IPS-20b (cell line): ENCODE results near the gene IRF9.

Source experiments
- H3K27ac ChIP-seq: one replicate; pipeline ENCODE4 v1.5.1; 2013; ENCODE audit warnings: low read length
- H3K27me3 ChIP-seq: 2 replicates; pipeline ENCODE4 v1.6.1; 2013; ENCODE audit warnings: mild to moderate bottlenecking, low read length, inconsistent platforms; ENCODE audit not compliant: insufficient read depth
- H3K36me3 ChIP-seq: 2 replicates; pipeline ENCODE4 v1.6.1; 2013; ENCODE audit warnings: low read depth, mild to moderate bottlenecking, inconsistent platforms, low read length, moderate library complexity; ENCODE audit not compliant: insufficient read depth
- H3K4me1 ChIP-seq: 2 replicates; pipeline ENCODE4 v1.6.1; 2013; ENCODE audit warnings: mild to moderate bottlenecking, control low read depth, inconsistent platforms, low read length, moderate library complexity; ENCODE audit not compliant: insufficient read depth
- H3K4me3 ChIP-seq: 2 replicates; pipeline ENCODE4 v1.5.1; 2013; ENCODE audit warnings: mild to moderate bottlenecking, low read length, inconsistent platforms
- H3K9ac ChIP-seq: 2 replicates; pipeline ENCODE4 v1.6.1; 2013; ENCODE audit warnings: low read depth, mild to moderate bottlenecking, inconsistent platforms, low read length, moderate library complexity
- H3K9me3 ChIP-seq: 2 replicates; pipeline ENCODE4 v1.6.1; 2013; ENCODE audit warnings: mild to moderate bottlenecking, low read depth, low read length, inconsistent platforms; ENCODE audit not compliant: insufficient read depth

IRF9 gene

DNA sequence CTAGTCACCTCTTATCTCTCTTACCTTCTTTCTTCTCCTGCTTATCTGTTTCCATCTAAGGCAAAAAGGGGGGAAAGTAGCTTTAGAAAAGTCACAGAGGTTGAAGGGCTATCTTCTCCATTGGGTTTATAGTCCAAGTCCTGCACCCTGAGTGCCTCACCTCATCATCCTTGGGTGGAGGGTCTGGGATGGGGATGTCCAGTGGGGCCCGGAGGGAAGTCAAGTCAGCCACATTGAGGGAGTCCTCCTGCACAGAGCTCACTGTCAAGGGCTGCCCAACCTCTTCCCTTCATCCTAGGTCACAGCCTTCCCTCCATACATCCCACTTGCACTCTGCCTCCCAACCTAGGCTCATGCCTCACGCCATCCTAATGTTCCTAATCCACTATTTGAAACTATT, 15.8 kb upstream of the IRF9 start:
- Histone ChIP-seq H3K27me3 (no peaks in the 10 kb centered on the region), H3K4me3 (peak overlapping the region; percentile 97; the same call in 1 of the 2 replicates), H3K9ac (peak overlapping the region; percentile 94; the same call in 1 of the 2 replicates), H3K36me3 (peaks cover 36% of the 10 kb centered on the region), H3K9me3 (no peaks in the 10 kb centered on the region), H3K4me1 (peaks cover 16% of the 10 kb centered on the region), H3K27ac (no peak overlapping the region)

DNA sequence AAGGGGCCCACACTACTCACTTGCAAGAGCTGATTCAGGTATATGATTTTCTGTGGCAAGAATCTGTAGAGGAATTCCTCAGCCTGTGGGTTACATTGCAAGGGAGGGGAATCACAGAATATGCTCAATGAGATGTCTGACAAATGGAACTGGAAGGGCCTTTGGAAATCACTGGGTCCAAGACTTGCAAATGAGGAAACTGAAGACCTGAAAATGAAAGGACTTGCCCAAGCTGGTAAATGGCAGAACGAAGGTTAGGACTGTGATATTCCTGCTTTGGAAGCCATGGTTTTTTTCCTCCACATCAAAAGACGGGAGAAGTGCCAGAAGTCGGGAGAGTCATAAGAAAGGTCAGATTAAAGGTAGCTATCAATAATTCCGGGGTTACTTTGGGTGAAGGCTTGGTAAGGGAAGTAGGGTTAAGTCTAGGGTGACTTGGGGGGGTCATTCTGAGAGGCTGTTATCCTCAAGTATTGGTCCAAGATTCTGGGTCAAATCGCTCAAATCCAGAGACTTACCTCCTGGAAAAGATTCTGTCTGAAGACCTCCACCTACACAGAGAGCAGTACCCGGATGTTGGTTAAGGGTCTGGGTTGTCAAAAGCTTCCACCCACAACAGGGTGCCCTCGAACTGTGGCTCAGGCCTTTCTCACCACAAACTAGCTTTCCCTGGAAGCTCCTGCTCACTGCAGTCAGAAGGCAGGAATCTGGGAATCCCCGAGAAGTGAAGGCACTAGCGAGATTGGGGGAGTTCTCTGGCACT, 15.2 kb upstream of the IRF9 start:
- H3K36me3 ChIP-seq = peaks cover 43% of the 10 kb centered on the region
- no peaks in the 10 kb centered on the region for H3K27me3 ChIP-seq
- peak overlapping the region; percentile 97 for H3K4me3 ChIP-seq
- H3K4me1 ChIP-seq = peaks cover 16% of the 10 kb centered on the region
- H3K27ac ChIP-seq = peak overlapping the region; percentile 53
- H3K9me3 ChIP-seq = no peaks in the 10 kb centered on the region
- H3K9ac ChIP-seq = peak overlapping the region; percentile 94; the same call in 1 of the 2 replicates

GRCh38 chr14:24146453-24146977, 14.6 kb upstream of the IRF9 start, which contains the start of gene PSME2:
TSS of gene PSME2 (minus strand) at chr14:24146610. CDS start at chr14:24146581, 29 bp downstream.
- no peaks in the 10 kb centered on the region for H3K9me3 ChIP-seq
- H3K4me3 ChIP-seq = peak within 1 kb of the TSS; percentile 97
- no peaks in the 10 kb centered on the region for H3K27me3 ChIP-seq
- H3K27ac ChIP-seq = peak within 1 kb of the TSS; percentile 53
- H3K36me3 ChIP-seq = peaks cover 49% of the 10 kb centered on the region
- peak within 1 kb of the TSS; percentile 94; the same call in 1 of the 2 replicates for H3K9ac ChIP-seq
- H3K4me1 ChIP-seq = peaks cover 16% of the 10 kb centered on the region

DNA sequence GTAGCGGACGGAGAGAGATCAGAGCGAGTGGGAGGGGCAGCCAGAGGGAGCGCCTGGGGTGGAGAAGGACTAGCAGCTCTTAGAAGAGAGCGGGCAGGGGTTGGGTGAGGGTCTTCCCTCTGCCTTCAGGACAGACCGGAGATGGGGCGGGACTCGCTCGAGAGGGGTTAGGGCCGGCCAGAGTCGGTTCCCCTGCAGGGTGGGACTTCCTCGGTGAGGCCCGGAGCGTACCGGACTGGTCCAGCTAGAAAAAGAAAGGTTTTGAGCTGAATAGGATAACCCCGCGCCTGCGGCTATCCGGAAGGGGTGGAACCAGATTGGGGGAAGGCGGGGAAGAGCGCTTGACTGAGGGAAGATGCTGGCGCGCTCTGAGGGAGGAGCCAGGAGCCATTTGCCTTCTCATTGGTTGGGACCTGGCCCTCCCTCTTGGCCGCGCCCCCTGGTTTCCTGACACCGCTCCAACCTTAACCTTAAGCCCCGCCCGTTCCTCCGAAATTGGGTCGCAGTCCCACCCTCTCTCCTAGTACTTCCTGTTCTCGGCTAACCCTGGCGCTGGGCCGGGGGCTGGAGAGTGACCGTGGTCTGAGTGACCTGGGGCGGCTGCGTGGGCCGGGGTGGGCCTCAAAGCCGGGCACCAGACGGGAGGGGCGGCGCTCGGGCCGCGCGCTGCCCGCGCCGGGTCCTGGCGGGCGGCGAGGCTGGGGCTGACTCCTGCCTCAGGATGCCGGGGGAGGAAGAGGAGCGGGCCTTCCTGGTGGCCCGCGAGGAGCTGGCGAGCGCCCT, 13.9 kb upstream of the IRF9 start, which contains the start of gene RNF31:
TSS of gene RNF31 (plus strand) at position 521 of the 783 bp plus-strand sequence. CDS start at position 722, 201 bp downstream.
- H3K9me3 ChIP-seq = no peaks in the 10 kb centered on the region
- no peaks in the 10 kb centered on the region for H3K27me3 ChIP-seq
- peak within 1 kb of the TSS; percentile 53 for H3K27ac ChIP-seq
- H3K4me1 ChIP-seq = peaks cover 13% of the 10 kb centered on the region
- peak within 1 kb of the TSS; percentile 97 for H3K4me3 ChIP-seq
- H3K9ac ChIP-seq = peak within 1 kb of the TSS; percentile 94
- H3K36me3 ChIP-seq = peaks cover 56% of the 10 kb centered on the region

DNA sequence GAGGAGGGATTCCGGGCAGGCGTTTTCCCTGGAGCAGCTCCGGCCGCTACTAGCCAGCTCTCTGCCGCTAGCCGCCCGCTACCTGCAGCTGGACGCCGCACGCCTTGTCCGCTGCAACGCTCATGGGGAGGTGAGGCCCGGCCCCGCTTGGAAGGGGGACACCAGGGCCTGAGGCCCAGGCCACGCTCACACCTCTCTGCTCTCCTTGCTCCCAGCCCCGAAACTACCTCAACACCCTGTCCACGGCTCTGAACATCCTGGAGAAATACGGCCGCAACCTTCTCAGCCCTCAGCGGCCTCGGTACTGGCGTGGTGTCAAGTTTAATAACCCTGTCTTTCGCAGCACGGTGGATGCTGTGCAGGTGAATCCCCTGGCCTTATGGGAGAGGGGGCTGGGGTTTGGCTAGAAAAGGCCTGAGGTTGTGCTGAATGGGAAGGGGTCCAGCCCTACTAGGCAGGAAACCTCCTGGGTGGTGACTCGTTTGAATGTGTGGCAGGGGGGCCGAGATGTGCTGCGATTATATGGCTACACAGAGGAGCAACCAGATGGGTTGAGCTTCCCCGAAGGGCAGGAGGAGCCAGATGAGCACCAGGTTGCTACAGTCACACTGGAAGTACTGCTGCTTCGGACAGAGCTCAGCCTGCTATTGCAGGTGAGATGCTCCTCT, 13.2 kb upstream of the IRF9 start:
- Histone ChIP-seq H3K36me3 (peaks cover 62% of the 10 kb centered on the region), H3K9me3 (no peaks in the 10 kb centered on the region), H3K4me1 (peaks cover 13% of the 10 kb centered on the region), H3K27ac (peak overlapping the region; percentile 29), H3K4me3 (peak overlapping the region; percentile 79), H3K9ac (peak overlapping the region; percentile 79), H3K27me3 (no peaks in the 10 kb centered on the region)

DNA sequence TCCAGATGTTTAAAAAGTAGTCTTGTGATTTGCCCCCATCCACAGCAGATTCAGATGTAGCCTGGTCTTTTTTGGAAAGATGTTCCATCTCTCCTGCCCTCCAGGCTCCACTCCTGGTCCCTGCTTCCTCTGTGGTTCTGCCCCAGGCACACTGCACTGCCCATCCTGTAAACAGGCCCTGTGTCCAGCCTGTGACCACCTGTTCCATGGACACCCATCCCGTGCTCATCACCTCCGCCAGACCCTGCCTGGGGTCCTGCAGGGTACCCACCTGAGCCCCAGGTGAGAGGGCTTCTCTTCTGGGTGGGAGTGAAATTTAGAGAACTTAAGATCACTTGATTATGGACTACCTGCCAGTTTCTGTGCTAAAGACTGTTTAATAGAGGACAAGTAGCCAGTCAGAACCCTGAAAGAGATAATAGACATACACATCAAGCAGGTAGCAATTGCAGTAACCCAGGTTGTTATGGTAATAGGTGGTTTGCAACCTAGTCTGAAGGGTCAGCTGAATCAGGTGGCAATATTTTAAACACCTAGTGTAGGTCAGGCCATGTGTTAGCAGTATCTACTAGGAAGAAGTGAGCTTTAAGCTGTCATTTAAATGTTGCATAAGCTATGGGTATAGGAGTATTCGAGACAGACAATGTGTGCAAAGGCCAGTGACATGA, 11.6 kb upstream of the IRF9 start:
- Histone ChIP-seq H3K4me3 (no peak overlapping the region), H3K9ac (no peak overlapping the region), H3K9me3 (no peaks in the 10 kb centered on the region), H3K27me3 (no peaks in the 10 kb centered on the region), H3K36me3 (peaks cover 52% of the 10 kb centered on the region), H3K4me1 (peaks cover 13% of the 10 kb centered on the region), H3K27ac (no peak overlapping the region)

DNA sequence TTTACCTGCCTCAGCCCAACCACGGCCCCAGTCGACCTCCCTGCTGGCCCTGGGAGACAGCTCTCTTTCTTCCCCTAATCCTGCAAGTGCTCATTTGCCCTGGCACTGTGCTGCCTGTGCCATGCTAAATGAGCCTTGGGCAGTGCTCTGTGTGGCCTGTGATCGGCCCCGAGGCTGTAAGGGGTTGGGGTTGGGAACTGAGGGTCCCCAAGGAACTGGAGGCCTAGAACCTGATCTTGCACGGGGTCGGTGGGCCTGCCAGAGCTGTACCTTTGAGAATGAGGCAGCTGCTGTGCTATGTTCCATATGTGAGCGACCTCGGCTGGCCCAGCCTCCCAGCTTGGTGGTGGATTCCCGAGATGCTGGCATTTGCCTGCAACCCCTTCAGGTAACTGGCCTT, 11.0 kb upstream of the IRF9 start:
- Histone ChIP-seq H3K27me3 (no peaks in the 10 kb centered on the region), H3K9me3 (no peaks in the 10 kb centered on the region), H3K36me3 (peaks cover 52% of the 10 kb centered on the region), H3K4me3 (no peak overlapping the region), H3K9ac (no peak overlapping the region), H3K27ac (no peak overlapping the region), H3K4me1 (peaks cover 13% of the 10 kb centered on the region)

- H3K9me3 ChIP-seq = no peaks in the 10 kb centered on the region
- no peak overlapping the region for H3K9ac ChIP-seq
- H3K36me3 ChIP-seq = peaks cover 57% of the 10 kb centered on the region
- peaks cover 12% of the 10 kb centered on the region for H3K4me1 ChIP-seq
- H3K4me3 ChIP-seq = no peak overlapping the region
- no peak overlapping the region for H3K27ac ChIP-seq
- no peaks in the 10 kb centered on the region for H3K27me3 ChIP-seq
Observed at GRCh38 chr14:24150567-24150966, 10.5 kb upstream of the IRF9 start.

DNA sequence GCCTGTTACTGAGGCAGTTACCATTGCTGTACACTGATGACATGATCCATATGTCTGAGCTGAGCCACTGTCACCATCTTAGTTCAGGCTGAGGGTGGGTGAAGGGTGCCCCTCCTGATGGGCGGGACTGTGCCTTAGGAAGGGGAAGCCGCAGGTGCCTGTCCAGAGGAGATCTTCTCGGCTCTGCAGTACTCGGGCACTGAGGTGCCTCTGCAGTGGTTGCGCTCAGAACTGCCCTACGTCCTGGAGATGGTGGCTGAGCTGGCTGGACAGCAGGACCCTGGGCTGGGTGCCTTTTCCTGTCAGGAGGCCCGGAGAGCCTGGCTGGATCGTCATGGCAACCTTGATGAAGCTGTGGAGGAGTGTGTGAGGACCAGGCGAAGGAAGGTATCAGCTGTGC, 10.1 kb upstream of the IRF9 start:
- Histone ChIP-seq H3K27me3 (no peaks in the 10 kb centered on the region), H3K36me3 (peaks cover 61% of the 10 kb centered on the region), H3K27ac (no peak overlapping the region), H3K4me3 (no peak overlapping the region), H3K9ac (no peak overlapping the region), H3K4me1 (peaks cover 8% of the 10 kb centered on the region), H3K9me3 (no peaks in the 10 kb centered on the region)

GRCh38 chr14:24151404-24152080, 9.5 kb upstream of the IRF9 start:
- Histone ChIP-seq H3K9me3 (no peaks in the 10 kb centered on the region), H3K4me3 (no peak overlapping the region), H3K36me3 (peaks cover 67% of the 10 kb centered on the region), H3K4me1 (peaks cover 8% of the 10 kb centered on the region), H3K9ac (no peak overlapping the region), H3K27ac (no peak overlapping the region), H3K27me3 (no peaks in the 10 kb centered on the region)
